Astrocyte of the hippocampus (primary cell): ENCODE measurements around the gene DHRS13.
"Not testable (repeated sequence)": the region's sequence is repeated elsewhere in the genome, so short reads cannot be mapped to it uniquely, and the experiment has no call there.

Experiments used
- DNase-seq: peaks from one replicate; pipeline ENCODE4 v3.0.0; 2011; ENCODE audit warnings: low read depth, low spot score

Gene DHRS13

DNA sequence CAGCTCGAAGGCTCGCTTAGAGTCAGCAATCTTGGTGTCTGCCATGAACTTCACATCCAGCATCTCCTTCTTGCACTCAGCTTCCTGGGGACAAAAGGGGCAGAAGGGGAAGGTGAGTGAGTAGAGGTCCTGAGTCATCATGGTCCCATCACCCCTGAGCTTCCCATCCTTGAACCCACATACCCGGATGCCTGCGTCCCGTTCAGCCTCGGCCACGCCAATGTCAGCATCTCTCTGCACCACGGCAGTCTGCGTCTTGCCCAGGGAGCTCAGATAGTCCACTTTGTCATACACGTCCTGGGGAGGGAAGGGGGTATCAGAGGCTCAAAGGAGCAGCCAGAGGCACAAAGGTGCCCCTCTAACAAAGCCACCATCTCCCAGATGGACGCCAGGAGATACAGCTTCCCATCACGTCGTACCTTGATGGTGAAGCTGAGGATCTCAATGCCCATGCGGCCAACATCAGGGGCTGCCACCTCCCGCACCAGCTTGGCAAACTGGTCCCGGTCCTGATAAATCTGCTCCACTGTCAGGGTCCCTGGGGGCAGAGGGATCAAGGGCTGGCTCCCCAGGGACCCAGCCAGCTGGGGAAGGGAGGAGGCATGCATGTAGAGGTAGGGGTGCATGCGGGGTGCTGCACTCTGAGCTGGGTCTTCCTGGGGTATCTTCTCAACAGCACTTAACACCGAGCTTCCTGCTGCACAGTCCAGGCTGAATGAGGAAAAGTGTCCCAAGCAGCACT is 20.6 kb downstream of the DHRS13 start:
- no peak for DNase-seq

DNA sequence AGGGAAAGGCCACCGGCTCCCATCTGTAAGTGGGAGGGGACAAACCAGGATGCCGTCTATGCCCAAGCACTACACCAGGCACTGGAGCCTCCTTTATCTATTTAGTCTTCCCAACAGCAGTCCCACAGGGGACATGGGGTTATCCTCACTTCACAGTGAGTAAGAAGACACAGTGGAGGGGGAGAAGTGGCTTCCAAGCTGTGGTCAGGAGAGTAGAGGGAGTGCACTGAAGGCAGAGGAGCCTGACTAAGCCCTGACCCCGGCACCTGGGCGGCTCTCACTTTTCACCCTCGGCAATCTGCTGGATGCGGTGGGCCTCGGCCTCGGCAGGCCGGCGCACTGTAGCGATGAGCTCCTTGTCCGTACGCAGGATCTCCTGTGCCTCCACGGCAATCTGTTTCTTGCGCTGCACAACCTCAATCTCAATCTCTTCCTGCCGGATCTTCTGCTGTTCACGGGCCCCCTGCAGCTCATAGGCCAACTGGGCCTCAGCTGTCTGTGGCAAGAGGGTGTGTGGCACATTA is 21.3 kb downstream of the DHRS13 start:
- DNase-seq: no peak

DNA sequence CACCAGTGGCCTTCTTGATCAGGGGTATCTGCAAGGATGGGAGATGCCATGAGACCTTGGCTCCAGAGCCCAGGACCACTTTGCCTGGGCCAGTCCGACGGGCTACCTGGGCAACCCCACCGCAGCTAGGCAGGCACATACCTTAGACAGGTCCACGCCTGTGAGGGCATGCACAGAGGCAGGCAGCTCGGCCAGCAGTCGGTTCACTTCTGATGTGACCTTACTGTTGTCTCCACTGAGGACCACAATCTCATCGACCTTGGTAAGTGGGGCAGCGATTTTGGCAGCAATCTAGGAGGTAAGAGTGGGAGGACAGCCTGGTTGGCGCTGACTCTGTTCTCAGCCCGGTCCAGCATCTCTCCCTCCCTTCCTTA is 22.3 kb downstream of the DHRS13 start:
- no peak for DNase-seq

DNA sequence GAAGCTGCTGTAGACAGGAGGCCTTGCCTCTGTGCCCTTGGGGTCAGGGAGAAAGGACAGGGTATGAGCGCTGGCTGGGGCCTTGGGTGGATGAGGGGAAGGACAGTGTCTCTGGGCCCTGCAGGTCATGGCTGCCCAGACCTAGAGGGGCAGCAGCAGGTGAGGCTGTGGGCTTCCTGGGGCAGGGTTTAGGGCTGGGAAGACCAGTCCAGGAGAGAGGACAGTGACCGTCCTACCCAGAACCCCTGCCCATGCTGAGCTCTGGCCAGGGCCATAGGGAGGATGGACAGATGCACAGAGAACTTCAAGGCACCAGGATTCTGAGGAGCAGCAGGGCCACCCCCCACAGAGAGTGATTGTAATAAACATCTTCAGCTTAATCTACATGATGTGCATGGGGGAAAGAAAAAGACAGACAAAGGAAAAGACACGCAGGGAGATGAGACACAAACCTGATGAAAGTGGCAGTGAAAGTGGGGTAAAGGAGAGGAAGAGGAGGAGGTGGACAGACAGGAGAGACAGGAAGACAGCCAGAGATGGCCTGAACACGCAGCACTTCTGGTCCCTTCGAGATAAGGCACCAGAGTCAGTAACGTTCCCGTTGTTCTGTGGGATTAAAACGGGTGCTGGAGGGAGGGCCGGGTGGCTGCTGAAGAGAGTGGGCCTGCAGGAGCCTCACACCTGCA is 22.9 kb downstream of the DHRS13 start:
- DNase-seq: no peak

DNA sequence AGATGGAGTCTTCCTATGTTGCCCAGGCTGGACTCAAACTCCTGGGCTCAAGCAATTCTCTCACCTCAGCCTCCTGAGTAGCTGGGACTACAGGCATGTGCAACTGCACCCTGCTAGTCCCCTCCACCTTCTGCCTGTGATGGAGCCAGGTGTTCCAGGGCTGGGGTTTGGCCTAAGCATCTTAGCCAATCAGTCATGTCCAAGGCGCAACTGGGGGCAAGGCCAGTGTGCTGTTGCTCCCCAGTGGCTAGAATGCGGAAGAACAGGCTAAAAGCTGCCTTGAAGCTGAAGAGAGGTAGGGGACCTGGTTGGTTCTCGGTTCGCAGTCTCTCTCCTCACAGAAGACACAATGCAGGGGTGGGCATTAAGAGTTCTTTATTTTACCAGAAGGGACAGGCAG is 23.9 kb downstream of the DHRS13 start:
- peak; percentile 62 for DNase-seq

DNA sequence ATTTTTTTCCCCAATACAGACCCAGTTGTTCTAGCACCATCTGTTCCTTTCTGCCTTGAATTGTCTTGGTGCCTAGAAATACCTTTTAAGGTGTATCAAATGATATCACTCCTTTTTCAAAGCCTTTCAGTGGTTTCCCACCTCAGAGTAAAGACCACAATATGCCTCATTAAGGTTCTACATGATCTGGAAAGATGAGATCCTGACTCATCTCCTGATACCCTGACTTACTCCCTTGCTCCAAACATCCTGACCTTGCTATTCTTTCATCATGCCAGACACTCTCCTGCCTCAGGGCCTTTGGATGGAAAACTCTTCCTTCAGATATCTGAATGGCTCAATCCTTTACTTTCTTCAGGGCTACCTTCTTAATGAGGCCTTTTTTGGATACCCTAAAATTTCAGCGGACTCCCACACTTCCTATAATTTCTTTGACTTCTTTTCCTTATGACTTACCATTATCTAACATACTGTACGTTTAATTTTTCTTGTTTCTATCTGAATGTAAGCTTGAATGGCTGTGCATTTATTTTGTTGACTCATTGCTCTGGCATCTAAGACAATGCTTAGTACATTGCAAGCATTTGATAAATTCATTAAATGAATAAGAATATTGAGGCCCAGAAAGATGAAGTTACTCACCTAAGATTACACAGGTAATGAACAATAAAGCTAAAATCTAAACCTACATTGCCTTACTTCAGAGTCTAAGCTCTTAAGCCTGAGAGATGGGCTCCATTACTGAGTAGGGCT is 24.5 kb downstream of the DHRS13 start:
- no peak for DNase-seq

DNA sequence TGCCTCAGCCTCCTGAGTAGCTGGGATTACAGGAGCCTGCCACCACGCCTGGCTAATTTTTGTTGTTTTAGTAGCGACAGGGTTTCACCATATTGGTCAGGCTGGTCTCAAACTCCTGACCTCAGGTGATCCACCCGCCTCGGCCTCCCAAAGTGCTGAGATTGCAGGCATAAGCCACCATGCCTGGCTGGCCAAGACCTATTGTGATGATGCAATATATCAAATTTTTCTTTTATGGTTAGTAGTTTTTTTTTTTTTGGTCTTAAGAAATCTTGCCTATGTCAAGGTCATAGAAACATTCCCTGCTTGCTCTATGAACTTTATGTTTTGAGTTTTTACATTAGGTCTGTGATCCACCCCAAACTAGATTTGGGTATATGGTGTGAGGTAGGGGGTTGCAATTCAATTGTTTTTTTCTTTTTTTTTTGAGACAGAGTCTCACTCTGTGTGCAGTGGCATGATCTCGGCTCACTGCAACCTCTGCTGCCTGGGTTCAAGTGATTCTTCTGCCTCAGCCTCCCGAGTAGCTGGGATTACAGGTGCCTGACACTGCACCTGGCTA is 25.6 kb downstream of the DHRS13 start:
- DNase-seq: not testable (repeated sequence)

DNA sequence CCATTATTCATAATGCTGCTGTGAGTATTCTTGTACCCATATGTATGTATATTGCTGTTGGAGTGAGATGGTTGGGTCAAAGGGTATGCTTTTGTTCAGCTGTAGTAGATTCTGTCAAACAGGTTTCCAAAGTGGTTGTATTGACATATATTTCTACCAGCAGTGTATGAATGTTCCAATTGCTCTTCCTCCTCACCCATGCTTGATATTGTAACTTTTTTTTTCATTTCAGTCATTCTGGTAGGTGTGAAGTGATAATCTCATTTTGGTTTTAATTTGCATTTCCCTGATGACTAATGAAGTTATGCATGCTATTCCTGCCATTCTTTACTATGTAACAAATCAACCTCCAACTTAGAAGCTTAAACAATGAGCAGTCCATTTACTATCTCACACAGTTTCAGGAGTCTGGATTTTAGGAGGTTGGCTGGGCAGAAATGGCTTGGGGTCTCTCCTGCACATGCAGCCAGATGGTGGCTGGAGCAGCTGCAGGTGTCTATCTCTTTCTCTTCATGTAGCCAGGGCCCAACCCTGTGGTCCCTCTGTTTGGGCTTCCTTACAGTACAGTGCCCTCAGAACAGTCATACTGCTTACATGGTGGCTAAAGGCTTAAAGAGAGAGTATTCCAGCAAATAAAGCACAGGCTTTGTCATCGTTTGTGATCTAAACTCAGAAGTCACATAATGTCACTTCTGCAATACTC is 26.9 kb downstream of the DHRS13 start:
- no peak for DNase-seq

DNA sequence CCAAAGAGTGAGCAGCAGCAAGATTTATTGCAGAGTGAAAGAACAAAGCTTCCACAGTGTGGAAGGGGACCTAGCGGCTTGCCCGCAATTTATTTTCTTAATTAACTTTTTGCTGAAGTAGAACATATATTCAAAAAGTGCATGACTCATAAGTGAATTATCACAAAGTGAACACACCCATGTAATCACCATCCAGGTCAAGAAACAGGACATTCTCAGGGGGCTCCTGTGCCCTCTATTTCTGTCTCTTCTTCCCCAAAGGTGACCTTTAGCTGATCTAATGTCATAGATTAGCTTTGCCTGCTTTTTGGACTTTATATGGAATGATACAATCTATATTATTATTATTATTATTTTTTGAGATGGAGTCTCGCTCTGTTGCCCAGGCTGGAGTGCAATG is 28.1 kb downstream of the DHRS13 start:
- no peak for DNase-seq

DNA sequence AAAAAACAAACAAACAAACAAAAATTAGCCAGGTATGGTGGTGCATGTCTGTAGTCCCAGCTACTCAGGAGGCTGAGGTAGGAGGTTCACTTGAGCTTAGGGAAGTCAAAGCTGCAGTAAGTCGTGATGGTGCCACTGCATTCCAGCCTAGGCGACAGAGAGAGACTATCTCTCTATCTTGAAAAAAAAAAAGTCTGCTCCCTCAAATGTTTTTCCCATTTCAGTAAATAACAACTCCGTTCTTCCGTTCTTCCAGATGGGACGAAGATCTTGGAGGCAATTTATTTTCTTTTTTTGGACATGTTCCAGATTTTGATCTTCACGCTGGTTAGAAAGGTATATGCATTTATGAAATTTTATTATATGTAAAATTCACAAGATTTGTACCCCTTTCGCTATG is 29.0 kb downstream of the DHRS13 start:
- no peak for DNase-seq

DNA sequence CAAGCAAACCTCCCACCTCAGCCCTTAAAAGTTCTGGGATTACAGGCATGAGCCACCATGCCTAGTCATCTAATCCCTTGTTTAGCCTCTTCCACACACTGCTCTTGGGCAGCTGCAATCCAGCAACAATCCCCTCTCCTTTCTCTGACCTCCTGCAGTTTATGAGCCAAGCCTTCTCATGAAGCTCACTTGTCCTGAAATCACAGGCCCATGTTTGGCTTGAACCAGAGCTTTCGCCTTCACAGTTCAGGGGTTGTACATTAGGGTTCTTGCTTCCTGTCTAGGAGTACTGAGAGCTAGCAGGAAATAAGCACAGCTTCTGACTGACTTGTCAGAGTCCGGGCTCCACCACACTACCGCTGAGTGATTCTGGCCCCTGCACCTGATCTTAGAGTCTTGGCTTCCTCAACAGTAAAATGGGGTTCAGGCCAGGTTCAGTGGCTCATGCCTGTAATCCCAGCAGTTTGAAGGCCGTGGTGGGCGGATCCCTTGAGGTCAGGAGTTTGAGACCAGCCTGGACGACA is 31.8 kb downstream of the DHRS13 start:
- no peak for DNase-seq

DNA sequence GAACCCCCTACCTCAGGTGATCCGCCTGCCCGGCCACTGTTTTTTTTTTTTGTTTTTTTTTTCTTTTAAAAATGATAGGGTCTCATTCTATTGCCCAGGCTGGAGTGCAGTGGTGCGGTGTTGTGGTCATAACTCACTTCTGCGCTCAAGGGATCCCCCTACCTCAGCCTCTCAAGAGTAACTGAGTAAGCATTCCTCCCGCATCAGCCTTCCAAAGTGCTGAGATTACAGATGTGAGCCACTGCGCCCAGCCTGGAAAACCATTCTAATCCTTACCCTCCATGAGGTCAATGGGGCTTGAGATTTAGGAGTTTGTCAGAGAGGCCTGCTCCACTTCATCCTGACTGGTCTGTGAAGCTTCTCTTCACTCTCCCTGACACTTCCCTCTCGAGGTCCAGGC is 35.6 kb downstream of the DHRS13 start:
- DNase-seq: no peak

DNA sequence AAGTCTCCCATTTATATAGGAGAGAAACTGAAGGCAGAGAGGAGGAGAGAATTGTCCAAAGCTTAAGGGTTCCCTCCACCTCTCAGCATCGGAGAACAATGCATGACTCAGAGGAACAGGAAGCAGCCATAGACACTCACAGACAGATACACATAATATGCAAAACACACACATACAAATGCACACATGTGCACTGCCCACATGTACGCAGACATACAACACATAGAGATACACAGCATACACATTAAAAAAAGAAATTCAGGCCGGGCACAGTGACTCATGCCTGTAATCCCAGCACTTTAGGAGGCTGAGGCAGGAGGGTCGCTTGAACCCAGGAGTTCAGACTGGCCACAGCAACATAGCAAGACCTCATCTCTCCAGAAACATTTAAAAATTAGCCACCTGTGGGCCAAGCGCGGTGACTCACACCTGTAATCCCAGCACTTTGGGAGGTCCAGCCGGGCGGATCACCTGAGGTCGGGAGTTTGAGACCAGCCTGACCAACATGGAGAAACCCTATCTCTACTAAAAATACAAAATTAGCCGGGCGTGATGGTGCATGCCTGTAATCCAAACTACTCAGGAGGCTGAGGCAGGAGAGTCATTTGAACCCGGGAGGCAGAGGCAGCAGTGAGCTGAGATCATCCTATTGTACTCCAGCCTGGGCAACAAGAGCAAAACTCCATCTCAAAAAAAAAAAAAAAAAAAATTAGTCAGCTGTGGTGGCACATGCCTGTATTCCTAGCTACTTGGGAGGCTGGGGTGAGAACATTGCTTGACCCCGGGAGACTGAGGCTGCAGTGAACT is 36.7 kb downstream of the DHRS13 start:
- DNase-seq: no peak

DNA sequence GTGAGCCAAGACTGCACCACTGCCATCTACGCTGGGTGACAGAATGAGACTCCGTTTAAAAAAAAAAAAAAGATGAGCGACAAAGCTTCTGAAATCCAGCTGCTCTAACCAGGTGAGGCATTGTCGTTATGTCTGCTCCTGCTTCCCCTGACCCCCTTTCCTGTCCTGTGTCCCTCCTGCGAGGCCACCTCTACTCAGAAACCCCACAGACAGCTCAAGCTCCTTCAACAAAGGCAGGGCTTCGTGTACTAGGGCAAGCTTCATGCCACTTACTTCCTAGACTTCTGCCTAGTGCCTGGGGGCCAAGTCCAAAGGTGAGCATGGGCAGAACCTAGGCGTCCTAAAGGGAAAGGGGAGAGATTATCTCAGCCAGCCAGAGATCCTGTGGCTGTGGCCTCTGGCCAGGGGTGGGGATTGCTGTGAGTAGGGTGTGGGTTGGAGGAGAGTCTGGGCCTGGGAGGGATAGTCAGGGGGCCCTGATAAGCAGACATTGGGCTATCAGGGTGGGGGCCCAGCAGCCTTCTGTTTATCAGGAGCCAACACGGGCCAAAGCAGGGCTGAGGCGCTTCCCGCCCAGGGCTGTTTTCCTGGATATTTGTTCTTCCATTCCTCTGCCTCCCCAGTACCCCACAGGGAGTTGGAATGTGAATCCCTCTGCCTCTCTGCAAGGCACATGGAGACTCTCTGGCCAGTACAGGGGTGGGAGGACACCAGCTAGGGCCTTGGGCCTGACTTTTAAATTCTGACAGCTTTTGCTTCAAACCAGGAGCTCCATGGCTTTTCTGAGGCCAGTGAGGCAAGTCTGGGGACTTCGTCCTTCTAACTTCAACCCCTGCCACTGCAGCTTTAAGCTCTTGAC is 37.7 kb downstream of the DHRS13 start:
- no peak for DNase-seq

DNA sequence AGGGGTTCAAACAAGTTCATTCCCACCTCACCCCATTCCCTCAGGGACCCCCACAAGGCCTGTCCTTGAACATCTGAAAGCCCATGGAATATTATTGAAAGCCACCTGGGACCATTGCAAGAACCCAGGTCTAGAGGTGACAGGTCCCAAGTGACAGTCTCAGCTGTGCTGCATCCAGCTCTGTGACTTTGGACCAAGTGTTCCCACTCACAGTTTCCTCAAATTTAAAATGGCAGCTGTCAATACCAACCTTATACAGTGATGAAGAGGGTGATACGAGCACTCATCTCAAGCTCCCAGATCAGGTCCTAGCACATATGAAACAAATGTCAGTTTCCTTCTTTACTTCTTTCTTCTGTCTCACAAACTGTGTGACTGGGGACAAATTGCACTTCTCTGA is 38.9 kb downstream of the DHRS13 start:
- DNase-seq: no peak

DNA sequence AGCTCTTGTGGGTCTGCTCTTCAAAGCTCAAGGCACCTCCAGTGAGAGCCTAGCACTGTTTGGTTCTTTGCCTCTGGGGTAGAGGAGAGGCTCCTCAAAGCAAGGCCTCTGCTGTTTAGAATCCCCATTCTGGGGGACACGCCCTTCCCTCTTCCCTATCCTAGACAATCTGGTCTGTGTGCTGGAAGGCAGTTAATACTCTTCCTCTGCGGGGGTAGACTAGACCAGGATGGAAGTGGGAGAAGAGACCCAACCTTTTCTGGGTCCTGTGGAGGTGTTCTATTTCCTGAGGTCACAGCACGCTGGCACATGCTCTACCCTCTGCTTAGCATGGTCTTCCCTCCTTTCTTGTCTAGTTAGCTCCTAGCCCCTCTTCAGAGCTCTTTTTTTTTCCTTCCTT is 40.3 kb downstream of the DHRS13 start:
- no peak for DNase-seq

DNA sequence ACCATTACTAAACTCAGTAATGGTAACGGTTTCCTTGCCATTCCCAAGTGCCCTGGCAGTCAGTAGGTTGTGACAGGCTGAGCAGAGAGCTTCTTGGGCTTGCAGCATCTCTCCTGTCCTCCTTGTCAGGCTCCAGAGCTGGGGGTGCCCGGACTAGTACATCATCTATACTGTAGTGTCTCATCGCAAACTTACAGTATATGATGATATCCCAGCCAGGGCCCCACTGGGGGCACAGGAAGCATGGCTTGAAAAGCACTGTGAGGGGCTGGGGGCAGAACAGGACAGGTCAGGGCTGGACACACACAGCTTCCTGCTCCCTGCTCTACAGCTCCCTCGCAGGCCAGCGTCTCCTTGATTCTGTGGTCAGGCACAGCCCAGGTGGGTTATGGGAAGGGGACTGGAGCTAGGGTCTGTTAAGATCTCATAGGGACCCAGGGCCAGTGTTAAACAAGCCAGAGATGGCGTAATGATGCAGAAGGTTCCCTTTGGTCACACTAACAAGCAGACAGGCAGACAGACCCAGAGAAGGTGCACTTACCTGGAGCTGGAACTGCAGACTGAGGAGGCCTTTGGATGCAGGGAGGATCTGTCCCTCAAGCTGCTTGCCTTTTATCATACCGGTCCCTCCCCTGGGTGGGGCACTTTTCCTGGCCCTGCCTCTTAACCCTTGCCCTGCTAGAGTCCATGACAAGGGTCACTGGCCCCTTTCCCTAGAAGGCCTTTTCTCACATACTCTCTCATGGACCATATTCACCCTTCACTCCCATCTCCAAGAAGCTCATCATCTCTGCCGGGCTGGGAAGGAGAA is 41.3 kb downstream of the DHRS13 start:
- no peak for DNase-seq

DNA sequence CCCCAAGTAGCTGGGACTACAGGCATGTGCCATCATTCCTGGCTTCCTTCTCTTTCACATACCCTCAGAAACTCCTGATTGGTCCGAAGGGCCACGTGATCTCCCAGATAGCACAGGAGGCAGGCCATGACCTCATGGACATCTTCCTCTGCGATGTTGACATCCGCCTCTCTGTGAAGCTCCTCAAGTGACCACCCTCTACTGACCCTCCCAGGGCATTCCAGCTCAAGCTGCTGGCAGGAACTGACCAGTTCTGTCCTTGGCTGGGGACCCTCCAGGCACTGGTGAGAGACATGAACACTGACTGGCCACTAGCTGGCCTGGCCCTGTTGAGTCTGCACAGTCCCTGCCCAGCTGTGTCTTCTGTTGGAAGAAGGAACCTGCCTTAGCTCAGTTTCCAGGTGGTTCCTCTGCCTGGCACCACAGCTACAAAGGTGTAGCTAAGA is 42.5 kb downstream of the DHRS13 start:
- DNase-seq: no peak
